HL-60 (cell line): ENCODE data around the gene MAP3K1.

Source experiments
- DNase-seq, 2 experiments: peaks; one replicate each; pipeline ENCODE4 v3.0.0-alpha.2; 2010 to 2020; ENCODE audit warnings: low read depth in 1 of 2, low spot score in 1 of 2
- H3K27ac ChIP-seq: fragments of 250-450 bp; sonication (Bioruptor Pico); replicated peaks from 2 replicates; pipeline ENCODE4 v1.5.1; 2020; ENCODE audit warnings: mild to moderate bottlenecking, moderate library complexity
- H3K27me3 ChIP-seq: fragments of 250-450 bp; sonication (Bioruptor Pico); 2 replicates; pipeline ENCODE4 v1.5.1; 2021; ENCODE audit warnings: mild to moderate bottlenecking, moderate library complexity; ENCODE audit not compliant: insufficient read depth, poor library complexity, severe bottlenecking
- H3K4me3 ChIP-seq: replicated peaks from 2 replicates; pipeline ENCODE4 v1.5.1; 2011; ENCODE audit warnings: mild to moderate bottlenecking, control low read depth, low read length; ENCODE audit not compliant: insufficient read depth
- GABPA ChIP-seq: IDR thresholded peaks from 2 replicates; pipeline ENCODE4 v1.6.1; 2012; ENCODE audit warnings: low read depth
- POLR2AphosphoS5 ChIP-seq: IDR thresholded peaks from 2 replicates; pipeline ENCODE4 v1.6.1; 2012; ENCODE audit warnings: low read depth
- REST ChIP-seq: IDR thresholded peaks from 2 replicates; pipeline ENCODE4 v1.6.1; 2012; ENCODE audit warnings: low read depth; ENCODE audit not compliant: insufficient replicate concordance
- SPI1 ChIP-seq: IDR thresholded peaks from 2 replicates; pipeline ENCODE4 v1.6.1; 2012; ENCODE audit warnings: low read depth, mild to moderate bottlenecking, borderline replicate concordance
- TF ChIP-seq, protein P1 (sequence below): IDR thresholded peaks from one replicate; pipeline ENCODE4 v1.5.1; 2011; ENCODE audit warnings: low read length, control low read depth, inconsistent platforms; ENCODE audit not compliant: insufficient read depth

MAP3K1 gene

GRCh38 chr5:56856541-56857178 lies 41.3 kb downstream of the MAP3K1 start:
- H3K4me3 ChIP-seq, result no peak overlapping the region
- no peaks in the 10 kb centered on the region for H3K27me3 ChIP-seq
- TF ChIP-seq REST (no peak), SPI1 (no peak), POLR2AphosphoS5 (no peak), GABPA (no peak)
- TF ChIP-seq, protein P1, sequence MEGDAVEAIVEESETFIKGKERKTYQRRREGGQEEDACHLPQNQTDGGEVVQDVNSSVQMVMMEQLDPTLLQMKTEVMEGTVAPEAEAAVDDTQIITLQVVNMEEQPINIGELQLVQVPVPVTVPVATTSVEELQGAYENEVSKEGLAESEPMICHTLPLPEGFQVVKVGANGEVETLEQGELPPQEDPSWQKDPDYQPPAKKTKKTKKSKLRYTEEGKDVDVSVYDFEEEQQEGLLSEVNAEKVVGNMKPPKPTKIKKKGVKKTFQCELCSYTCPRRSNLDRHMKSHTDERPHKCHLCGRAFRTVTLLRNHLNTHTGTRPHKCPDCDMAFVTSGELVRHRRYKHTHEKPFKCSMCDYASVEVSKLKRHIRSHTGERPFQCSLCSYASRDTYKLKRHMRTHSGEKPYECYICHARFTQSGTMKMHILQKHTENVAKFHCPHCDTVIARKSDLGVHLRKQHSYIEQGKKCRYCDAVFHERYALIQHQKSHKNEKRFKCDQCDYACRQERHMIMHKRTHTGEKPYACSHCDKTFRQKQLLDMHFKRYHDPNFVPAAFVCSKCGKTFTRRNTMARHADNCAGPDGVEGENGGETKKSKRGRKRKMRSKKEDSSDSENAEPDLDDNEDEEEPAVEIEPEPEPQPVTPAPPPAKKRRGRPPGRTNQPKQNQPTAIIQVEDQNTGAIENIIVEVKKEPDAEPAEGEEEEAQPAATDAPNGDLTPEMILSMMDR, result no peak
- peak in 1 of 2 experiments; percentile 1 for DNase-seq
- H3K27ac ChIP-seq, result no peak overlapping the region

GRCh38 chr5:56858777-56859442 lies 43.6 kb downstream of the MAP3K1 start:
- no peak overlapping the region for H3K27ac ChIP-seq
- no peaks in the 10 kb centered on the region for H3K27me3 ChIP-seq
- no peak for DNase-seq
- TF ChIP-seq, protein P1, result no peak
- TF ChIP-seq POLR2AphosphoS5 (no peak), SPI1 (no peak), GABPA (no peak), REST (no peak)
- no peak overlapping the region for H3K4me3 ChIP-seq

DNA sequence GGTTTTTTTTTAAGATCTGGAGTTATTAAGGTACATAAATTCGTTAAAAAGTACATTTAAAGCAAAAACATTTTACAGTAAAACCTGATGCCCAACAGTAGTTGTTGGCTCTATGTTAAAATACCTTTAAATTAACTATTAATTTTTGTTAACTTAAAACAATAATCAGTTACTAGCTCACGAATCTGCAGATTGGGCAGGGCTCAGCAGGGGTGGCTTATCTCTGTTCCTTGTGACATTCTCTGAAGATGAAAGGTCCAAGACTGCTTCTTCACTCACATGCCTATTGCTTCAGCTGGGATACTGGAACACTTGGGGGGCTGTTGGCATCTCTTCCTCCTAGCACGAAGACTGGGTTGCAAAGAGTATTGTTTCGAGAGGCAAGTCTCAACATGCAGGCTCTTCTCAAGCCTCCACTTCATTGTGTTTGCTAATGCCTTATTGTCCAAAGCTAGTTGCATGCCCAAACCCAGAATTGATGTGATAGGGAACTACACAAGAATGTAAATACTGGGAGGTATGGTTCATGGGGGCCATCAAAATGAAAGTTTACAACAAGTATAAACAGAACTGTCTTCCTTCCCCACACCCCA lies 46.6 kb downstream of the MAP3K1 start:
- H3K4me3 ChIP-seq, result no peak overlapping the region
- no peak overlapping the region for H3K27ac ChIP-seq
- no peak for DNase-seq
- TF ChIP-seq, protein P1, result no peak
- TF ChIP-seq GABPA (no peak), SPI1 (no peak), POLR2AphosphoS5 (no peak), REST (no peak)
- H3K27me3 ChIP-seq, result no peaks in the 10 kb centered on the region
